IPS-20b (cell line): ENCODE data around the gene TMSB4X.
"Not testable (repeated sequence)": the region's sequence is repeated elsewhere in the genome, so short reads cannot be mapped to it uniquely, and the experiment has no call there.

ENCODE experiments used
- H3K27ac ChIP-seq: one replicate; pipeline ENCODE4 v1.5.1; 2013; ENCODE audit warnings: low read length
- H3K27me3 ChIP-seq: 2 replicates; pipeline ENCODE4 v1.6.1; 2013; ENCODE audit warnings: mild to moderate bottlenecking, low read length, inconsistent platforms; ENCODE audit not compliant: insufficient read depth
- H3K36me3 ChIP-seq: 2 replicates; pipeline ENCODE4 v1.6.1; 2013; ENCODE audit warnings: low read depth, mild to moderate bottlenecking, inconsistent platforms, low read length, moderate library complexity; ENCODE audit not compliant: insufficient read depth
- H3K4me1 ChIP-seq: 2 replicates; pipeline ENCODE4 v1.6.1; 2013; ENCODE audit warnings: mild to moderate bottlenecking, control low read depth, inconsistent platforms, low read length, moderate library complexity; ENCODE audit not compliant: insufficient read depth
- H3K4me3 ChIP-seq: 2 replicates; pipeline ENCODE4 v1.5.1; 2013; ENCODE audit warnings: mild to moderate bottlenecking, low read length, inconsistent platforms
- H3K9ac ChIP-seq: 2 replicates; pipeline ENCODE4 v1.6.1; 2013; ENCODE audit warnings: low read depth, mild to moderate bottlenecking, inconsistent platforms, low read length, moderate library complexity
- H3K9me3 ChIP-seq: 2 replicates; pipeline ENCODE4 v1.6.1; 2013; ENCODE audit warnings: mild to moderate bottlenecking, low read depth, low read length, inconsistent platforms; ENCODE audit not compliant: insufficient read depth

TMSB4X gene

GRCh38 chrX:12979026-12979607 is 4.2 kb downstream of the TMSB4X start:
- Histone ChIP-seq H3K9ac (peak overlapping the region; percentile 100; the same call in 1 of the 2 replicates), H3K9me3 (no peaks in the 10 kb centered on the region), H3K36me3 (peaks cover 24% of the 10 kb centered on the region), H3K4me1 (peaks cover 5% of the 10 kb centered on the region; the same call in 1 of the 2 replicates), H3K27ac (no peak overlapping the region), H3K27me3 (no peaks in the 10 kb centered on the region), H3K4me3 (no peak overlapping the region)

GRCh38 chrX:12979616-12980015 is 4.7 kb downstream of the TMSB4X start:
- no peaks in the 10 kb centered on the region for H3K27me3 ChIP-seq
- peak overlapping the region; percentile 100; the same call in 1 of the 2 replicates for H3K9ac ChIP-seq
- peaks cover 24% of the 10 kb centered on the region for H3K36me3 ChIP-seq
- no peak overlapping the region for H3K27ac ChIP-seq
- no peak overlapping the region for H3K4me3 ChIP-seq
- peaks cover 5% of the 10 kb centered on the region; the same call in 1 of the 2 replicates for H3K4me1 ChIP-seq
- no peaks in the 10 kb centered on the region for H3K9me3 ChIP-seq

GRCh38 chrX:12980039-12980438 is 5.1 kb downstream of the TMSB4X start:
- peak overlapping the region; percentile 100; the same call in 1 of the 2 replicates for H3K9ac ChIP-seq
- not testable (repeated sequence) for H3K27ac ChIP-seq

GRCh38 chrX:12981880-12982279 is 7.0 kb downstream of the TMSB4X start:
- H3K4me1 ChIP-seq = peaks cover 5% of the 10 kb centered on the region; the same call in 1 of the 2 replicates
- H3K9me3 ChIP-seq = no peaks in the 10 kb centered on the region
- H3K36me3 ChIP-seq = peaks cover 9% of the 10 kb centered on the region
- H3K4me3 ChIP-seq = no peak overlapping the region
- H3K27ac ChIP-seq = no peak overlapping the region
- no peak overlapping the region for H3K9ac ChIP-seq
- H3K27me3 ChIP-seq = no peaks in the 10 kb centered on the region

More at GRCh38 chrX:12980039-12980438, 5.1 kb downstream of the TMSB4X start:
- H3K36me3 ChIP-seq = peaks cover 24% of the 10 kb centered on the region
- not testable (repeated sequence) for H3K9me3 ChIP-seq, H3K27me3 ChIP-seq, H3K4me3 ChIP-seq, H3K4me1 ChIP-seq

- Histone ChIP-seq H3K9ac (no peak overlapping the region), H3K4me1 (no peaks in the 10 kb centered on the region), H3K9me3 (no peaks in the 10 kb centered on the region), H3K27ac (no peak overlapping the region), H3K36me3 (no peaks in the 10 kb centered on the region), H3K4me3 (no peak overlapping the region), H3K27me3 (no peaks in the 10 kb centered on the region)
These were observed 9.9 kb downstream of the TMSB4X start for GRCh38 chrX:12984603-12985319.

- H3K27me3 ChIP-seq = no peaks in the 10 kb centered on the region
- H3K9me3 ChIP-seq = no peaks in the 10 kb centered on the region
- H3K36me3 ChIP-seq = no peaks in the 10 kb centered on the region
- no peak overlapping the region for H3K9ac ChIP-seq
- no peaks in the 10 kb centered on the region for H3K4me1 ChIP-seq
- H3K27ac ChIP-seq = no peak overlapping the region
- H3K4me3 ChIP-seq = no peak overlapping the region
These were observed 10.4 kb downstream of the TMSB4X start for GRCh38 chrX:12985331-12985730.

- no peaks in the 10 kb centered on the region for H3K27me3 ChIP-seq
- H3K9ac ChIP-seq = no peak overlapping the region
- H3K36me3 ChIP-seq = no peaks in the 10 kb centered on the region
- no peak overlapping the region for H3K27ac ChIP-seq
- H3K4me3 ChIP-seq = no peak overlapping the region
- H3K9me3 ChIP-seq = no peaks in the 10 kb centered on the region
- H3K4me1 ChIP-seq = no peaks in the 10 kb centered on the region
These were observed 11.4 kb downstream of the TMSB4X start for GRCh38 chrX:12986164-12986779.

- no peak overlapping the region for H3K27ac ChIP-seq
- H3K27me3 ChIP-seq = no peaks in the 10 kb centered on the region
- H3K4me1 ChIP-seq = no peaks in the 10 kb centered on the region
- no peak overlapping the region for H3K9ac ChIP-seq
- H3K36me3 ChIP-seq = no peaks in the 10 kb centered on the region
- no peak overlapping the region for H3K4me3 ChIP-seq
- H3K9me3 ChIP-seq = no peaks in the 10 kb centered on the region
These were observed 12.0 kb downstream of the TMSB4X start for GRCh38 chrX:12986886-12987285.

- Histone ChIP-seq H3K36me3 (no peaks in the 10 kb centered on the region), H3K27me3 (no peaks in the 10 kb centered on the region), H3K4me3 (no peak overlapping the region), H3K27ac (no peak overlapping the region), H3K4me1 (no peaks in the 10 kb centered on the region), H3K9ac (no peak overlapping the region), H3K9me3 (no peaks in the 10 kb centered on the region)
These were observed 12.4 kb downstream of the TMSB4X start for GRCh38 chrX:12987340-12987739.

- no peaks in the 10 kb centered on the region for H3K4me1 ChIP-seq
- H3K27ac ChIP-seq = no peak overlapping the region
- H3K27me3 ChIP-seq = no peaks in the 10 kb centered on the region
- H3K36me3 ChIP-seq = no peaks in the 10 kb centered on the region
- H3K4me3 ChIP-seq = no peak overlapping the region
- H3K9me3 ChIP-seq = no peaks in the 10 kb centered on the region
- H3K9ac ChIP-seq = no peak overlapping the region
These were observed 13.1 kb downstream of the TMSB4X start for GRCh38 chrX:12987900-12988594.

- no peak overlapping the region for H3K4me3 ChIP-seq
- H3K9me3 ChIP-seq = no peaks in the 10 kb centered on the region
- H3K27me3 ChIP-seq = no peaks in the 10 kb centered on the region
- H3K27ac ChIP-seq = no peak overlapping the region
- no peaks in the 10 kb centered on the region for H3K4me1 ChIP-seq
- no peaks in the 10 kb centered on the region for H3K36me3 ChIP-seq
- no peak overlapping the region for H3K9ac ChIP-seq
These were observed 13.9 kb downstream of the TMSB4X start for GRCh38 chrX:12988797-12989196.
